BLaER1 treated with 17β-estradiol and CSF1 and Interleukin-3, amounts not matched to agents 10 nM and 100 nM (cell line): Measurements from ENCODE around the gene B3GALT5.
"Not testable (repeated sequence)": the region's sequence is repeated elsewhere in the genome, so short reads cannot be mapped to it uniquely, and the experiment has no call there.

ENCODE experiments used
- H3K27ac ChIP-seq, 11 experiments: shearing (Covaris generic); formaldehyde crosslinking; 2 replicates each; pipeline ENCODE4 v1.8.1; 2022
- H3K27me3 ChIP-seq, 11 experiments: shearing (Covaris generic); formaldehyde crosslinking; 2 replicates each; pipeline ENCODE4 v1.8.1; 2022
- H3K36me3 ChIP-seq, 11 experiments: shearing (Covaris generic); formaldehyde crosslinking; 2 replicates each; pipeline ENCODE4 v1.8.1; 2022
- H3K4me1 ChIP-seq, 10 experiments: shearing (Covaris generic); formaldehyde crosslinking; 2 replicates each; pipeline ENCODE4 v1.8.1; 2022
- H3K4me2 ChIP-seq, 11 experiments: shearing (Covaris generic); formaldehyde crosslinking; 2 replicates each; pipeline ENCODE4 v1.8.1; 2022
- H3K4me3 ChIP-seq, 10 experiments: shearing (Covaris generic); formaldehyde crosslinking; 2 replicates each; pipeline ENCODE4 v1.8.1; 2022
- H3K9ac ChIP-seq, 11 experiments: shearing (Covaris generic); formaldehyde crosslinking; 2 replicates each; pipeline ENCODE4 v1.8.1; 2022
- H3K9me3 ChIP-seq, 11 experiments: shearing (Covaris generic); formaldehyde crosslinking; replicated peaks in 1 of 11; 2 replicates each; pipeline ENCODE4 v1.8.1; 2022
- H4K20me1 ChIP-seq, 11 experiments: shearing (Covaris generic); formaldehyde crosslinking; 2 replicates each; pipeline ENCODE4 v1.8.1; 2022
- Cebpa-rat ChIP-seq, 11 experiments: shearing (Covaris generic); IDR thresholded peaks; 2 replicates each; pipeline ENCODE4 v1.8.1; 2022

B3GALT5 gene

GRCh38 chr21:39688010-39688409 lies 75.3 kb downstream of the B3GALT5 start:
- Histone ChIP-seq H3K4me3 (no peak overlapping the region), H3K27ac (no peak overlapping the region), H3K4me1 (no peaks in the 10 kb centered on the region), H3K9ac (no peak overlapping the region), H3K36me3 (no peaks in the 10 kb centered on the region), H3K4me2 (no peak overlapping the region), H4K20me1 (no peaks in the 10 kb centered on the region), H3K27me3 (no peaks in the 10 kb centered on the region), H3K9me3 (peaks cover 7 to 12% (median 9%) of the 10 kb centered on the region in 11 experiments; a peak in 19 of 22 replicates)
- no peak for TF ChIP-seq Cebpa-rat (IDR thresholded peaks at IDR 0.05)

- H4K20me1 ChIP-seq, H3K9ac ChIP-seq, H3K4me2 ChIP-seq, H3K27ac ChIP-seq, H3K27me3 ChIP-seq, H3K4me1 ChIP-seq, H3K36me3 ChIP-seq, H3K9me3 ChIP-seq, H3K4me3 ChIP-seq: not testable (repeated sequence)
These were observed 77.1 kb downstream of the B3GALT5 start for GRCh38 chr21:39689860-39690259.

- H3K9me3 ChIP-seq = no peaks in the 10 kb centered on the region
- H3K4me2 ChIP-seq = no peak overlapping the region
- H3K9ac ChIP-seq = no peak overlapping the region
- no peaks in the 10 kb centered on the region for H3K4me1 ChIP-seq
- no peak overlapping the region for H3K4me3 ChIP-seq
- H4K20me1 ChIP-seq = no peaks in the 10 kb centered on the region
- no peak for TF ChIP-seq Cebpa-rat (IDR thresholded peaks at IDR 0.05)
- no peaks in the 10 kb centered on the region for H3K36me3 ChIP-seq
- H3K27me3 ChIP-seq = no peaks in the 10 kb centered on the region
- no peak overlapping the region for H3K27ac ChIP-seq
These were observed 77.7 kb downstream of the B3GALT5 start for GRCh38 chr21:39690454-39690853.

GRCh38 chr21:39694750-39695149 lies 82.0 kb downstream of the B3GALT5 start:
- no peak overlapping the region for H3K9ac ChIP-seq
- no peaks in the 10 kb centered on the region for H3K9me3 ChIP-seq
- no peak overlapping the region for H3K27ac ChIP-seq
- H3K36me3 ChIP-seq = no peaks in the 10 kb centered on the region
- H3K27me3 ChIP-seq = no peaks in the 10 kb centered on the region
- no peak for TF ChIP-seq Cebpa-rat (IDR thresholded peaks at IDR 0.05)
- no peak overlapping the region for H3K4me3 ChIP-seq
- H3K4me2 ChIP-seq = no peak overlapping the region
- no peaks in the 10 kb centered on the region for H4K20me1 ChIP-seq
- H3K4me1 ChIP-seq = no peaks in the 10 kb centered on the region

- Histone ChIP-seq H4K20me1 (no peaks in the 10 kb centered on the region), H3K4me1 (no peaks in the 10 kb centered on the region), H3K9me3 (no peaks in the 10 kb centered on the region), H3K4me2 (no peak overlapping the region), H3K27ac (no peak overlapping the region), H3K9ac (no peak overlapping the region), H3K36me3 (no peaks in the 10 kb centered on the region), H3K27me3 (no peaks in the 10 kb centered on the region), H3K4me3 (no peak overlapping the region)
- TF ChIP-seq Cebpa-rat (IDR thresholded peaks at IDR 0.05) = no peak
These were observed 83.5 kb downstream of the B3GALT5 start for GRCh38 chr21:39696196-39696595.

- Histone ChIP-seq H3K9ac (no peak overlapping the region), H3K9me3 (no peaks in the 10 kb centered on the region)
- TF ChIP-seq Cebpa-rat (IDR thresholded peaks at IDR 0.05) = no peak
These were observed 83.9 kb downstream of the B3GALT5 start for GRCh38 chr21:39696618-39697017.

GRCh38 chr21:39700318-39700717 lies 87.6 kb downstream of the B3GALT5 start:
- peaks cover 0 to 16% (median 9%) of the 10 kb centered on the region in 11 experiments; a peak in 11 of 22 replicates for H3K9me3 ChIP-seq
- H3K4me1 ChIP-seq = no peaks in the 10 kb centered on the region
- H3K27me3 ChIP-seq = no peaks in the 10 kb centered on the region
- no peak overlapping the region for H3K4me3 ChIP-seq
- H3K4me2 ChIP-seq = no peak overlapping the region
- H3K36me3 ChIP-seq = no peaks in the 10 kb centered on the region
- H3K9ac ChIP-seq = no peak overlapping the region
- H3K27ac ChIP-seq = no peak overlapping the region
- no peaks in the 10 kb centered on the region for H4K20me1 ChIP-seq
- no peak for TF ChIP-seq Cebpa-rat (IDR thresholded peaks at IDR 0.05)

More at GRCh38 chr21:39696618-39697017, 83.9 kb downstream of the B3GALT5 start:
- H3K36me3 ChIP-seq = no peaks in the 10 kb centered on the region
- no peak overlapping the region for H3K4me2 ChIP-seq
- H4K20me1 ChIP-seq = no peaks in the 10 kb centered on the region
- no peaks in the 10 kb centered on the region for H3K4me1 ChIP-seq
- H3K4me3 ChIP-seq = no peak overlapping the region
- no peak overlapping the region for H3K27ac ChIP-seq
- no peaks in the 10 kb centered on the region for H3K27me3 ChIP-seq

- no peak overlapping the region for H3K4me2 ChIP-seq
- H4K20me1 ChIP-seq = no peaks in the 10 kb centered on the region
- H3K27me3 ChIP-seq = no peaks in the 10 kb centered on the region
- H3K27ac ChIP-seq = no peak overlapping the region
- H3K9me3 ChIP-seq = peaks cover 0 to 16% (median 9%) of the 10 kb centered on the region in 11 experiments; a peak in 11 of 22 replicates
- no peak overlapping the region for H3K9ac ChIP-seq
- no peak overlapping the region for H3K4me3 ChIP-seq
- no peak for TF ChIP-seq Cebpa-rat (IDR thresholded peaks at IDR 0.05)
- H3K4me1 ChIP-seq = no peaks in the 10 kb centered on the region
- no peaks in the 10 kb centered on the region for H3K36me3 ChIP-seq
These were observed 90.8 kb downstream of the B3GALT5 start for GRCh38 chr21:39703578-39703977.

- Histone ChIP-seq H3K4me1 (no peaks in the 10 kb centered on the region), H3K36me3 (no peaks in the 10 kb centered on the region), H4K20me1 (no peaks in the 10 kb centered on the region), H3K9me3 (peaks cover 0 to 16% (median 9%) of the 10 kb centered on the region in 11 experiments; a peak in 11 of 22 replicates), H3K27ac (no peak overlapping the region), H3K4me3 (no peak overlapping the region), H3K9ac (no peak overlapping the region), H3K4me2 (no peak overlapping the region), H3K27me3 (no peaks in the 10 kb centered on the region)
- no peak for TF ChIP-seq Cebpa-rat (IDR thresholded peaks at IDR 0.05)
These were observed 93.1 kb downstream of the B3GALT5 start for GRCh38 chr21:39705849-39706248.

- H3K4me3 ChIP-seq = no peak overlapping the region
- H4K20me1 ChIP-seq = no peaks in the 10 kb centered on the region
- H3K36me3 ChIP-seq = no peaks in the 10 kb centered on the region
- H3K27ac ChIP-seq = no peak overlapping the region
- H3K9me3 ChIP-seq = peaks cover 0 to 16% (median 9%) of the 10 kb centered on the region in 11 experiments; a peak in 11 of 22 replicates
- no peak for TF ChIP-seq Cebpa-rat (IDR thresholded peaks at IDR 0.05)
- H3K4me1 ChIP-seq = no peaks in the 10 kb centered on the region
- no peaks in the 10 kb centered on the region for H3K27me3 ChIP-seq
- H3K4me2 ChIP-seq = no peak overlapping the region
- no peak overlapping the region for H3K9ac ChIP-seq
These were observed 94.6 kb downstream of the B3GALT5 start for GRCh38 chr21:39707316-39707715.
